ENCODE results near the gene NT5DC4.

Gene NT5DC4

DNA sequence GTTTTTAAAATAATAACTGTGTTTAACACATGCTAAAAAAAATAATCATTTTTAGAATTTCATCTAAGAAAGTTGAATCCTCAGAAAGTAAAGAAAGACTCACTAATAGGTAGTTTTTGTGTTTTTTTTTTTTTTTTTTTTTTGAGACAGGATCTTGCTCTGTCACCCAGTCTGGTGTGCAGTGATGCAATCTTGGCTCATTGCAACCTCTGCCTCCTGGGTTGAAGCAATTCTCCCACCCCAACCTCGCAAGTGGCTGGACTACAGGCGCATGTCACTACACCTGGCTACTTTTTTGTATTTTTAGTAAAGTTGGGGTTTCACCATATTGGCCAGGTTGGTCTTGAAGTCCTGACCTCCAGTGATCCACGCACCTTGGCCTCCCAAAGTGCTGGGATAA is 36.4 kb downstream of the NT5DC4 start:
- no peak for DNase-seq

- DNase-seq: no peak
These were observed 37.9 kb downstream of the NT5DC4 start for GRCh38 chr2:112758711-112759110.

DNA sequence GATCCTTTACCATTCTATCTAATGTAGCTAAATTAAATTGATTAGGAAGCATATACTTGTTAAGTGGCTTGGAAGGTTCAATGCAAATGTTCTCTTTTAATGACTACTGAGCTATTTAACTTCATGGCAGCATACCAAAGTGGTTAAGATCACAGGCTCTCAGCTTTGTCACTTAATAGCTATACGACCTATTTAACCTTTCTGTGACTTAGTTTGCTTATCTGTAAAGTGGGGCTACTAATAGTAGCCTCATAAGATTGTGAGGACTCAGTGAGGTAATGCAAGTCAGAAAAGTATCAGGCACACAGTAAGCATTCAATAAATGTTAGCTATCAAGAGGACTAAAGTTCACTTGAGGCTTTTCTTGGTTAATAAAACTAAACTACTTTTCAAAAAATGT is 39.3 kb downstream of the NT5DC4 start:
- no peak for DNase-seq

DNA sequence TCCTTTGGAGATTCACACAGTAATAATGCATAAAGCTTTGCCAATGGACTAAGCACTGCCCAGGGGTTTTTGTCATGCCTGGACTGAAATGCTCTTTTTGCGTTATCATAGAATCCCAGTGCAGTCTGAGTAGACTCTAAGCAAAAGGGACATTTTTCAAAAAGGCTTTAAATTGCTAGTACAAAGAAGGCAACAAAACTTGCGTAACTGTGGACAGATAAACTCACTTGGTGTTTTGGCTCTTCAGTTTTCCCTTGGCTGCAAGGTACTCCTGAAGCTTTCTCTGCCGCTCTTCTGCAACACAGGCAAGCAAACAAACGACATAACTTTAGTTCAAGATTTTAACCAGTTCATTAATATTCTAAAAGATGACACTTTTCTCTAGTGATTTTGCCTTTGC is 41.5 kb downstream of the NT5DC4 start:
- no peak for DNase-seq

GRCh38 chr2:112764071-112765044 is 43.5 kb downstream of the NT5DC4 start, which contains the start of gene CKAP2L:
CKAP2L (minus strand) TSS chr2:112764609; CDS start chr2:112764598, 11 bp downstream.
- DNase-seq: peak; percentile 97

DNA sequence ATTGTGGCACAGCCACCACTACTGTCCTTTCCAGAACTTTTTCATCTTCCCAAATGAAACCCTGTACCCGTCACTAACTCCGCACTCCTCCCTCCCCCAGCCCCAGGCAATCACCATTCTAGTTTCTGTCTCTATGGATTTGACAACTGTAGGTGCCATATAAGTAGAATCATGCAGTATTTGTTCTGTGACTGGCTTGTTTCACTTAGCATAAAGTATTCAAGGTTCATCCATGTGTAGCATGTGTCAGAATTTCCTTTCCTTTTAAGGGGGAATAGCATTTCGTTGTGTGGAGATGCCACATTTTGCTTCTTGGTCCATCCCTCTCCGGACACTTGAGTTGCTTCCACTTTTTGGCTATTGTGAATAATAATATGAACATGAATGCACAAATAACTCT is 44.4 kb downstream of the NT5DC4 start:
- DNase-seq: no peak

DNA sequence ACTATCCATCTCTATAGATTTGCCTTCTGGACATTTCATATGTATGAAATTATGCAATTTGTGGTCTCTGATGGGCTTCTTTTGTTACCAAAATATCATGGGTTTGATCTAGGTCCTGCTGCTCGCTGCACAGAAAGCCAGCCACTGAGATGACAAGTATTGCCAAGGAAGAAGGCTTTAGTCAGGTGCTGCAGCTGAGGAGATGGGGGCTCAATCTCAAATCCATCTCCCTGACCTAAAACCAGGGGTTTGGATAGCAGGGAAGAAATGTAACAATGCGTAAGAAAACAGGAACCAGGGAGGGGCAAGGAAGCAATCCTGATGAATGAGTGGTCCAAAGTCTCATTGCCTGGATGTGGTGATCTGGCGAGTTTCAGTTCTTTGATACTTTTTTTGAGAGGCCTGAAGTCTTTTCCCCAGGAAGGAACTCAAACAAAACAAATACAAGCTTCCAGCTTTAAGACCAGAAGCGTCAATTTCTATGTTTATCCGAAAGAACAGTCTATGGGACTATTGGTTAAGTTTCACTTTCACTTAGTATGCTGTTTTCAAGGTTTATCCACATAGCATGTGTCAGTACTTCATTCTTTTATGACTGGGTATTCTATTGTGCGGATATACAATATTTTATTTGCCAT is 47.0 kb downstream of the NT5DC4 start:
- no peak for DNase-seq

GRCh38 chr2:112768432-112768831 is 47.6 kb downstream of the NT5DC4 start:
- DNase-seq: no peak

DNA sequence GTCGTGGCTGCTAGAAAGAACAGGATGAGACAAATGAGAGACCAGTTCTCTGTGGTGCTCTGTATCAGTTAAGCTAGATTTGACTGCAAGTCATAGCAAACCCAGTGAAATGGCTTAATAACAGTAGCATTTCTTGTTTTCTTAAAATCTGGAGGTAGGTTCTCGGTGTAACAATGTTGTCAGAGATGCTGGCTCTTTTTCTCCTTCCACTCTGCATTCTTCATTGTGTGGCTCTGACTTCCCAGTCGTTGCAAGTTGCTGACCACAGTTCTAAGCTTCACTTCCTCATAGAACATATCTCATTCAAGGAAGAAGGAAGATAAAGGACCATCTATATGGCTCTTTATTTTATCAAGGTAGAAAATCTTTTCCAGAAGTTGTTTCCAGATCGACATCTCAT is 51.5 kb downstream of the NT5DC4 start:
- no peak for DNase-seq

- no peak for DNase-seq
These were observed 52.2 kb downstream of the NT5DC4 start for GRCh38 chr2:112772911-112773475.

GRCh38 chr2:112773556-112773955 is 52.7 kb downstream of the NT5DC4 start:
- no peak for DNase-seq

- DNase-seq: no peak
These were observed 53.9 kb downstream of the NT5DC4 start for GRCh38 chr2:112774536-112775285.

- DNase-seq: no peak
These were observed 55.3 kb downstream of the NT5DC4 start for GRCh38 chr2:112776113-112776512.

GRCh38 chr2:112777036-112777435 is 56.2 kb downstream of the NT5DC4 start:
- DNase-seq: no peak

- DNase-seq: no peak
These were observed 58.8 kb downstream of the NT5DC4 start for GRCh38 chr2:112779598-112779997.

DNA sequence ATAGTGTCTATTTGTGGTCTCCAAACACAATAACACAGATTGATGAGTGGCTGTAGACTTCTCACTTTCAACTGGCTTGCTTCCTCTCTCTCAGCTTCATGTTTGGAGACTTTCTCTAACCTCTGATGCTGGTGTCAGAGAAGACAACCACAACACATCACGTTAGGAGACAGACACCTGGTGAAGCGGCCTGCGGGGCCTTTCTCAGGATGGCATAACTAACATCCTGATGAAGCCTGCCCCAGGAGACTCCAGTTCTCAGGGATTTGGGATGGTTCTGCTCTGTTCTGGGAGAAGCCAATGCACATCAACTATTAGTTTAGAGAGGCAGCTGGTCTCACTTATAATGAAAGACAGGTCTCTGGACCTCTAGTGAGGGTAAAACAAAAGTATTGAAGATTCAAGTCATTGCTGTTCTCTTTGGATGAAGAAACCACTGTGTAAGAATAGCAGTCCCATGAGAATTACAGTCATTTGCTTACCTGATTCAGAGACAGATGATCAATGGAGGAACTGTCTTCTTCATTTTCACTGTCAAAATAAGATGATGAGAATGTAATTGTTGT is 61.5 kb downstream of the NT5DC4 start:
- DNase-seq: no peak

DNA sequence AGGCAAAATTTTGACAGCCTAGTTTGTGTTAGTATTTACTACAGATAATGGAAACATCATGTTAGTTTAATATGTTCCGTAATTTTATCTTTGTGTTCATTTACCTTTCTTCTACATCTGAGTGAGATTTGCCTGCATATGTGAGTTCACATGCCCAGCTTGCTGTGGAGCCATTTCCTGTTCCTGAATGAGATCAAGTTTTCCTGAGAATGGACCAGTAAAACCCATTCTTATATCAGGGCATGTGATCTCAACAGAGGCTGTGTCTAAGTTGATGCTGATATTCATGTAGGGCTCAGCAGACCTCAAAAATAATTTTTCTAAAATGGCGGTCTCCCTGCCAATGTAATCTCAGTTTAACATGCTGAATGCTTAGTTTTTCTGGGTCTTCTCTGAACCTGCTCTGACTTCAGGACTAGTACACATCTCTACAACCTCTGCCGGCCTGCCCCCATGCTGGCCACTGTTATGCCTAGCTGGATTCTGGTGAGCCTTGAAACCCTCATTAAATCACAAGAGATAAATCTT is 62.4 kb downstream of the NT5DC4 start:
- DNase-seq: no peak

- no peak for DNase-seq
These were observed 63.7 kb downstream of the NT5DC4 start, which contains the start of gene IL1A for GRCh38 chr2:112784199-112785189. IL1A (minus strand) TSS chr2:112784493; CDS start chr2:112783770, 723 bp downstream.

- no peak for DNase-seq
These were observed 66.5 kb downstream of the NT5DC4 start for GRCh38 chr2:112787294-112787693.

DNA sequence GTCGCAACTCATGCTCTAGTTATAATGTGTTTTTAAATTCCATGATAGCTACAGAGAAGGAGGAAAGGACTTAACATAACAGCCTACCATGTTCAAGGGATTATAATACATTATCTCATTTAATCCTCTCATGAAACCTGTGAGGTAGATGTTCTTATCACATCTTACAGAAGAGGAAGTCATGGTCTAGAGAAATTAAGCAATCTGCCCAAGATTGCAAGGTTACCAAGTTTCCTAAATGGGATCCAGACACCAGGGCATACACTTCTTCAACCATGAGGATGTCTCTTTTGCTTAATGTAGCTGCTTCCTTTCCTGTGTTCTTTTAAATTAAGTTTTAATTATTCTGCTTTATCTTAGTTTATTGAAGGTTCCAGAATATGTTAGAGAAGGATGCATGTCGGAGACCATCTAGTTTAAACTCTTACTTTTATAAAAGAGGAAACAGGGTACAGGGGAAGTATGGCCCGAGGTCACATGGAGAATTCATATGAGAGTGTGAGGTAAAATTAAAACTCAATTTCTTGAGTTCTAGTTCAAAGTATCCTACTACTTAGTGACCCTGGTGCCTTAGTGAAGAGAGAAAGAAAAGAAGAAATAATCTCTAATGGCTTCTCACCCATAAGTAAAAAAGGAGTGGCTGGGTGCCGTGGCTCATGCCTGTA is 67.0 kb downstream of the NT5DC4 start:
- no peak for DNase-seq
